Panc1 (cell line): Measurements from ENCODE around the gene ARPC4. TPM values are rescaled to one million over a fixed set of nuclear protein-coding genes. Genes with fewer than 3 reads are reported as not detected.

Experiments used
- ATAC-seq: fragments of 200-7000 bp; cut with Tn5 transposase; 2 replicates; pipeline ENCODE4 v1.9.1; 2020; ENCODE audit warnings: mild to moderate bottlenecking, moderate library complexity
- BruUV-seq: library from RNA; stranded (reverse); fragments of 400-500 nt; replicated peaks from 2 replicates; lab custom pipeline; 2021; lab: Mats Ljungman, UMichigan
- CTCF ChIA-PET: fragments of 300-600 bp; sonication (Branson Sonifier 250); formaldehyde crosslinking; loops from one replicate; lab custom pipeline; 2022; ENCODE audit warnings: antibody characterized with exemption; lab: Charles Lee
- POLR2A ChIA-PET: fragments of 300-600 bp; sonication (Branson Sonifier 250); formaldehyde crosslinking; loops from one replicate; lab custom pipeline; 2022; ENCODE audit warnings: antibody characterized with exemption; lab: Charles Lee
- DNase-seq: peaks from one replicate; pipeline ENCODE4 v3.0.0-alpha.2; 2010; ENCODE audit warnings: low read depth, low spot score
- H3K27ac ChIP-seq: 2 replicates; pipeline ENCODE4 v1.5.1; 2011; ENCODE audit warnings: mild to moderate bottlenecking, low read length, inconsistent platforms
- H3K27me3 ChIP-seq: fragments of 200-500 bp; sonication (Bioruptor generic); 2 replicates; pipeline ENCODE4 v1.6.0; 2014; ENCODE audit warnings: low read length, inconsistent platforms; ENCODE audit not compliant: control insufficient read depth, insufficient read depth
- H3K36me3 ChIP-seq: fragments of 200-500 bp; sonication (Bioruptor generic); 2 replicates; pipeline ENCODE4 v1.5.1; 2014; ENCODE audit warnings: inconsistent platforms, mild to moderate bottlenecking, low read length, moderate library complexity; ENCODE audit not compliant: control insufficient read depth, insufficient read depth
- H3K4me1 ChIP-seq: 2 replicates; pipeline ENCODE4 v1.5.1; 2011; ENCODE audit warnings: inconsistent platforms, mild to moderate bottlenecking, low read length, moderate library complexity; ENCODE audit not compliant: control insufficient read depth, insufficient read depth
- H3K4me3 ChIP-seq, 2 experiments: 2 replicates each; pipeline ENCODE4 v1.5.1; 2011 to 2012; ENCODE audit warnings: low read depth in 2 of 2, low read length in 2 of 2, mild to moderate bottlenecking in 2 of 2, inconsistent platforms in 1 of 2, moderate library complexity in 1 of 2
- H3K9me3 ChIP-seq: fragments of 200-500 bp; sonication (Bioruptor generic); 2 replicates; pipeline ENCODE4 v1.5.1; 2014; ENCODE audit warnings: low read depth, mild to moderate bottlenecking, inconsistent platforms, low read length, moderate library complexity; ENCODE audit not compliant: control insufficient read depth, insufficient read depth
- POLR2AphosphoS5 ChIP-seq: IDR thresholded peaks from 2 replicates; pipeline ENCODE4 v1.6.1; 2012; ENCODE audit warnings: mild to moderate bottlenecking, low read depth, low read length, moderate library complexity
- SIN3A ChIP-seq: IDR thresholded peaks from 2 replicates; pipeline ENCODE4 v1.6.1; 2012; ENCODE audit warnings: low read depth, mild to moderate bottlenecking, low read length, moderate library complexity, borderline replicate concordance; ENCODE audit not compliant: insufficient read depth
- TCF7L2 ChIP-seq: IDR thresholded peaks from 2 replicates; pipeline ENCODE4 v1.6.1; 2011; ENCODE audit warnings: mild to moderate bottlenecking, low read depth, low read length, inconsistent platforms
- in situ Hi-C: cut with HindIII; loops from 2 replicates; pipeline ENCODE4 v1.10.0; 2016; ENCODE audit warnings: low sequenced_read_pairs, low pct_unique_long_range_greater_than_20kb
- intact Hi-C: fragments of 100-400 bp; cut with micrococcal nuclease; formaldehyde crosslinking; loops from one replicate; pipeline ENCODE4 v1.10.0; 2022; ENCODE audit not compliant: unreplicated experiment
- total RNA-seq: library from RNA; stranded (reverse); gene quantifications from one replicate; pipeline ENCODE4 v1.2.1, GENCODE V29; 2021; ENCODE audit not compliant: unreplicated experiment
- TF ChIP-seq, protein P1 (sequence below): fragments of 450-650 bp; IDR thresholded peaks from 2 replicates; pipeline ENCODE4 v1.5.1; 2017; ENCODE audit warnings: mild to moderate bottlenecking
- TF ChIP-seq, protein P2 (sequence below), 2 experiments: IDR thresholded peaks; 2 replicates each; pipeline ENCODE4 v1.6.1; 2011 to 2012; ENCODE audit warnings: low read depth in 2 of 2, control low read depth in 1 of 2, low read length in 1 of 2, mild to moderate bottlenecking in 1 of 2, moderate library complexity in 1 of 2; ENCODE audit not compliant: insufficient read depth in 1 of 2

ARPC4 gene
- total RNA-seq, 1 experiment from 2014 or later = 117 TPM

DNA sequence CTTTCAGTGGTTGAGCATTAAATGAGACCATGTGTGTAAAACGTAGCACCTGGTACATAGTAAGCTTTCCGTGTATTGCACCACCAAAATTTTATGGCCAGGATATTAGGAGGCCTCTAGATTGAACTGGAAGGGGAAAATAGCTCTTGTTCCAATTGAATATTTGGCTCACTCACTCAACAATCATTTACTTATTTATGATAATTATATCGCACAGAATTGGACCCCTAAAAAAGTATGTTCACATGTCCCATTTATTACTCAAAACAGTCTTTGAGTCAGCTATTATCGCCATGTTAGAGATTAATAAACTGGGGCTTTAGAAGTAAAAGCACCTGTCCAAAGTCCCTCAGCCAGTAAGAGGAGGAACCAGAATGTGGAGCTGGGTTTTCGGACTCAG lies 12.1 kb downstream of the ARPC4 start:
- H3K4me1 ChIP-seq = peaks cover 12% of the 10 kb centered on the region; the same call in 1 of the 2 replicates
- ChIA-PET POLR2A (no interaction called here), CTCF (no interaction called here)
- TF ChIP-seq SIN3A (no peak), POLR2AphosphoS5 (no peak), TCF7L2 (no peak)
- TF ChIP-seq, protein P1, sequence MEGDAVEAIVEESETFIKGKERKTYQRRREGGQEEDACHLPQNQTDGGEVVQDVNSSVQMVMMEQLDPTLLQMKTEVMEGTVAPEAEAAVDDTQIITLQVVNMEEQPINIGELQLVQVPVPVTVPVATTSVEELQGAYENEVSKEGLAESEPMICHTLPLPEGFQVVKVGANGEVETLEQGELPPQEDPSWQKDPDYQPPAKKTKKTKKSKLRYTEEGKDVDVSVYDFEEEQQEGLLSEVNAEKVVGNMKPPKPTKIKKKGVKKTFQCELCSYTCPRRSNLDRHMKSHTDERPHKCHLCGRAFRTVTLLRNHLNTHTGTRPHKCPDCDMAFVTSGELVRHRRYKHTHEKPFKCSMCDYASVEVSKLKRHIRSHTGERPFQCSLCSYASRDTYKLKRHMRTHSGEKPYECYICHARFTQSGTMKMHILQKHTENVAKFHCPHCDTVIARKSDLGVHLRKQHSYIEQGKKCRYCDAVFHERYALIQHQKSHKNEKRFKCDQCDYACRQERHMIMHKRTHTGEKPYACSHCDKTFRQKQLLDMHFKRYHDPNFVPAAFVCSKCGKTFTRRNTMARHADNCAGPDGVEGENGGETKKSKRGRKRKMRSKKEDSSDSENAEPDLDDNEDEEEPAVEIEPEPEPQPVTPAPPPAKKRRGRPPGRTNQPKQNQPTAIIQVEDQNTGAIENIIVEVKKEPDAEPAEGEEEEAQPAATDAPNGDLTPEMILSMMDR = no peak
- TF ChIP-seq, protein P2, sequence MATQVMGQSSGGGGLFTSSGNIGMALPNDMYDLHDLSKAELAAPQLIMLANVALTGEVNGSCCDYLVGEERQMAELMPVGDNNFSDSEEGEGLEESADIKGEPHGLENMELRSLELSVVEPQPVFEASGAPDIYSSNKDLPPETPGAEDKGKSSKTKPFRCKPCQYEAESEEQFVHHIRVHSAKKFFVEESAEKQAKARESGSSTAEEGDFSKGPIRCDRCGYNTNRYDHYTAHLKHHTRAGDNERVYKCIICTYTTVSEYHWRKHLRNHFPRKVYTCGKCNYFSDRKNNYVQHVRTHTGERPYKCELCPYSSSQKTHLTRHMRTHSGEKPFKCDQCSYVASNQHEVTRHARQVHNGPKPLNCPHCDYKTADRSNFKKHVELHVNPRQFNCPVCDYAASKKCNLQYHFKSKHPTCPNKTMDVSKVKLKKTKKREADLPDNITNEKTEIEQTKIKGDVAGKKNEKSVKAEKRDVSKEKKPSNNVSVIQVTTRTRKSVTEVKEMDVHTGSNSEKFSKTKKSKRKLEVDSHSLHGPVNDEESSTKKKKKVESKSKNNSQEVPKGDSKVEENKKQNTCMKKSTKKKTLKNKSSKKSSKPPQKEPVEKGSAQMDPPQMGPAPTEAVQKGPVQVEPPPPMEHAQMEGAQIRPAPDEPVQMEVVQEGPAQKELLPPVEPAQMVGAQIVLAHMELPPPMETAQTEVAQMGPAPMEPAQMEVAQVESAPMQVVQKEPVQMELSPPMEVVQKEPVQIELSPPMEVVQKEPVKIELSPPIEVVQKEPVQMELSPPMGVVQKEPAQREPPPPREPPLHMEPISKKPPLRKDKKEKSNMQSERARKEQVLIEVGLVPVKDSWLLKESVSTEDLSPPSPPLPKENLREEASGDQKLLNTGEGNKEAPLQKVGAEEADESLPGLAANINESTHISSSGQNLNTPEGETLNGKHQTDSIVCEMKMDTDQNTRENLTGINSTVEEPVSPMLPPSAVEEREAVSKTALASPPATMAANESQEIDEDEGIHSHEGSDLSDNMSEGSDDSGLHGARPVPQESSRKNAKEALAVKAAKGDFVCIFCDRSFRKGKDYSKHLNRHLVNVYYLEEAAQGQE (IDR thresholded peaks at IDR 0.05; ENCODE audit: insufficient read depth in 1 of 2, low read depth in 2 of 2, low read length in 1 of 2) = no peak
- no peaks in the 10 kb centered on the region for H3K27me3 ChIP-seq
- no peak overlapping the region for H3K4me3 ChIP-seq
- intact Hi-C loops = no loop called here
- no peak overlapping the region for H3K27ac ChIP-seq
- BruUV-seq = no TSS peak
- ATAC-seq = no peak
- in situ Hi-C loops = no loop called here
- no peaks in the 10 kb centered on the region for H3K9me3 ChIP-seq
- peaks cover 14% of the 10 kb centered on the region; the same call in 1 of the 2 replicates for H3K36me3 ChIP-seq
- no peak for DNase-seq

DNA sequence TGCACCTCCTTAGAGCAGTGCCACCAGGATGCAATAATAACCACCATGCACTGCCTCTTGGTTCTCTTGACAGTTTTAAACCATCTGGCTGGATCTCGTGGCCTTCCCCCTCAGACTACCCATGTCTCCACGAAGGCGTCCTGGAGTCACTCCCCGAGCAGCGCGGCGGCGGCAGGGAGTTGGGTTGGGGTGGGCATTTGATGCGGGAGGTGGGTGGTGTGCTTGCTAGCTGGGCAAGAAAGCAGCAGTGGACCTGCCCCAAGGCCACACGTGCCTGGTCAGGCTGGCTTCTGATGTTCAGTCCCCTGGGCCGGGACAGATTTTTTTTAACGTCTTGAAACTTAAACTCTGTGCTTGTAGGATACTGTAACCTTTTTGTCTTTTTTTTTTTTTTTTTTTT lies 13.3 kb downstream of the ARPC4 start:
- no peaks in the 10 kb centered on the region for H3K9me3 ChIP-seq
- H3K36me3 ChIP-seq = peaks cover 13% of the 10 kb centered on the region; the same call in 1 of the 2 replicates
- TF ChIP-seq TCF7L2 (no peak), SIN3A (no peak), POLR2AphosphoS5 (no peak)
- TF ChIP-seq, protein P1 = no peak
- TF ChIP-seq, protein P2 (IDR thresholded peaks at IDR 0.05; ENCODE audit: insufficient read depth in 1 of 2, low read depth in 2 of 2, low read length in 1 of 2) = no peak
- CTCF ChIA-PET = no interaction called here
- no peaks in the 10 kb centered on the region for H3K27me3 ChIP-seq
- intact Hi-C loops (no loop called here), in situ Hi-C loops (no loop called here)
- DNase-seq (no peak), ATAC-seq (no peak)
- peaks cover 15% of the 10 kb centered on the region for H3K4me1 ChIP-seq
- H3K4me3 ChIP-seq = no peak overlapping the region
- POLR2A ChIA-PET = no interaction called here
- no TSS peak for BruUV-seq
- H3K27ac ChIP-seq = no peak overlapping the region
